ENCODE measurements around the gene NKPD1. TPM values are rescaled to one million over a fixed set of nuclear protein-coding genes. Genes with fewer than 3 reads are reported as not detected.

The NKPD1 gene
- total RNA-seq, 2 donors from 2014 or later = 0.07 TPM; not detected in 1

DNA sequence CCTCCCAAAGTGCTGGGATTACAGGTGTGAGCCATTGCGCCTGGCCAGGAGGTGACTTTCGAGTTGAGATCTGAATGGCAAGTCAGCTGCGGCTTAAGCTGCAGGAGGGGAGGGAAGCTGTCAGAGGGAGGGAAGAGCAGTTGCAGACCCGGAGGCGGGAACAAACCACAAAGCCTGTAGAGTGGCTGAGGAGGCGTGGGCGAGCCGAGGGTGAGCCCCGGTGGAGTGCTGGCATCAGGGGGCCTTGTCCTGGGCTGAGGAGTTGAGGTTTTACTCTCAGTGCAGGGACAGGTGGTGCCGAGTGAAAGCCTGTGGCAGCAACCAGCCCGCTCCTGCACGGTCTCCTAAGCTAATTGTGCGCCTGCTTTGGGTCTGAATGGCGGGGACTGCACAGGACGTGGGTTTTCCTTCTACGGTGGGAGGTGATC, 43.6 kb downstream of the NKPD1 start:
- Histone ChIP-seq H3K36me3 (no peaks in the 10 kb centered on the region), H3K27me3 (no peaks in the 10 kb centered on the region), H3K4me3 (no peak overlapping the region), H3K27ac (no peak overlapping the region), H3K9ac (ENCODE audit: low read depth in 2 of 2, low read length in 2 of 2) (peak overlapping the region in 1 of 2 donors; percentile 61), H3K9me3 (no peaks in the 10 kb centered on the region), H3K4me1 (peaks cover 18% of the 10 kb centered on the region)
- DNase-seq = no peak
- TF ChIP-seq, protein P1, sequence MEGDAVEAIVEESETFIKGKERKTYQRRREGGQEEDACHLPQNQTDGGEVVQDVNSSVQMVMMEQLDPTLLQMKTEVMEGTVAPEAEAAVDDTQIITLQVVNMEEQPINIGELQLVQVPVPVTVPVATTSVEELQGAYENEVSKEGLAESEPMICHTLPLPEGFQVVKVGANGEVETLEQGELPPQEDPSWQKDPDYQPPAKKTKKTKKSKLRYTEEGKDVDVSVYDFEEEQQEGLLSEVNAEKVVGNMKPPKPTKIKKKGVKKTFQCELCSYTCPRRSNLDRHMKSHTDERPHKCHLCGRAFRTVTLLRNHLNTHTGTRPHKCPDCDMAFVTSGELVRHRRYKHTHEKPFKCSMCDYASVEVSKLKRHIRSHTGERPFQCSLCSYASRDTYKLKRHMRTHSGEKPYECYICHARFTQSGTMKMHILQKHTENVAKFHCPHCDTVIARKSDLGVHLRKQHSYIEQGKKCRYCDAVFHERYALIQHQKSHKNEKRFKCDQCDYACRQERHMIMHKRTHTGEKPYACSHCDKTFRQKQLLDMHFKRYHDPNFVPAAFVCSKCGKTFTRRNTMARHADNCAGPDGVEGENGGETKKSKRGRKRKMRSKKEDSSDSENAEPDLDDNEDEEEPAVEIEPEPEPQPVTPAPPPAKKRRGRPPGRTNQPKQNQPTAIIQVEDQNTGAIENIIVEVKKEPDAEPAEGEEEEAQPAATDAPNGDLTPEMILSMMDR (IDR thresholded peaks at IDR 0.05) = no peak
- intact Hi-C loops (cut with DNase I) = no loop called here

DNA sequence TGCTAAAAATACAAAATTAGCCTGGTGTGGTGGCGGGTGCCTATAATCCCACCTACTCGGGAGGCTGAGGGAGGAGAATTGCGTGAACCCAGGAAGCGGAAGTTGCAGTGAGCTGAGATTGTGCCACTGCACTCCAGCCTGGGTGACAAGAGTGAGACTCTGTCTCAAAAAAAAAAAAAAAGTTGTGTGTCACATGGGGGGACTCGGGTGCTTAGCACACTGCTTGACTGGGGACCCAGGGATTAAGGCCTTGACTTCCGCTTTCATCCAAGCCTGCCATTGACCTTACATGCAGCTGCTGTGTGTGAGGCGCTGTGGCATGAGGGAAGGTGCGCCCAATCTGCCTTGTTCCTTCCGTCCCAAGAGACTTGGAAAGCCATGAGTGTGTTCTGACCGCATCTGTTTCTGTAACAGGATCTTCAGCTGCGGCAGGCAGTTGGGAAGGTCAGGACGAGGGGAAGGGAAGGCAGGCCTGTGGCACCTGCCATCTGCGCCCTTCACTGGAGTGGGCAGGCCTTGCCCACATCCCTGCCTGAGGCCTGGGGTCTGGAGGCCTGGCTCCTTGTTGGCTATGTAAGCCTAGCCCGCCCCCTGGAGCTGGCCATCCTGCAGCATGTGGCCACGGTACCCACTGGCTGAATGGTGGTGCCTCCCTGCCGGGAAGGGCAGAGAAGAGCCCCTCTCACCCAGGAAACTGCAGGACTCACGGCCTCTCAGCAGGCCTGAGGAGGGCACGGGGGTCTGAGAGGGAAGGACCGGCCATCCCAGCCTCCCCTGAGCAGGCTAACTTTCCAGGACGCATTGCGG, 44.8 kb downstream of the NKPD1 start:
- Histone ChIP-seq H3K4me3 (no peak overlapping the region), H3K9ac (ENCODE audit: low read depth in 2 of 2, low read length in 2 of 2) (no peak overlapping the region), H3K4me1 (peaks cover 18% of the 10 kb centered on the region), H3K27ac (no peak overlapping the region), H3K9me3 (no peaks in the 10 kb centered on the region), H3K27me3 (no peaks in the 10 kb centered on the region), H3K36me3 (no peaks in the 10 kb centered on the region)
- DNase-seq = no peak
- TF ChIP-seq, protein P1 (IDR thresholded peaks at IDR 0.05) = no peak
- intact Hi-C loops (cut with DNase I) = no loop called here

DNA sequence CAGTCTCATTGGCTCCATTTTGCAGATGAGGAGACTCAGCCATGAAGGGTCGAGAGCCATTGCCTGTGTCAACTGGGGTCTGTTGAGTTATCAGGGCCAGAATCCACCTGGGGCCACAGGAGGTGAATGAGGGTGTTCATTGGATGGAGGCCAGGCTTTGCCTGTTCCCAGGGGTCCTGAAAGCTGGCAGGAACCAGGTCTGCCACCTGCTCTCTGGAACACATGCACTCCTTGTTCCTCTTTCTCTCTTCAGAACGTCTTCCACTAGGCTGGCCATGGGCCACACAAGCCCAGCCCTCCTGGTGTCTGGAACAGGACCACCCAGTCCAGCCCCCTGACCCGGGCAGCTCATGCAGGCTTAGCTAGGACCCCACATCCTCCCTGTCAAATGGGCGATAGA, 46.7 kb downstream of the NKPD1 start:
- no peaks in the 10 kb centered on the region for H3K9me3 ChIP-seq
- H3K36me3 ChIP-seq = no peaks in the 10 kb centered on the region
- H3K4me1 ChIP-seq = peaks cover 15% of the 10 kb centered on the region
- TF ChIP-seq, protein P1 (IDR thresholded peaks at IDR 0.05) = no peak
- intact Hi-C loops (cut with DNase I) = no loop called here
- H3K4me3 ChIP-seq = no peak overlapping the region
- H3K9ac ChIP-seq (ENCODE audit: low read depth in 2 of 2, low read length in 2 of 2) = peak overlapping the region in 1 of 2 donors; percentile 84
- H3K27ac ChIP-seq = no peak overlapping the region
- no peak for DNase-seq
- H3K27me3 ChIP-seq = no peaks in the 10 kb centered on the region

DNA sequence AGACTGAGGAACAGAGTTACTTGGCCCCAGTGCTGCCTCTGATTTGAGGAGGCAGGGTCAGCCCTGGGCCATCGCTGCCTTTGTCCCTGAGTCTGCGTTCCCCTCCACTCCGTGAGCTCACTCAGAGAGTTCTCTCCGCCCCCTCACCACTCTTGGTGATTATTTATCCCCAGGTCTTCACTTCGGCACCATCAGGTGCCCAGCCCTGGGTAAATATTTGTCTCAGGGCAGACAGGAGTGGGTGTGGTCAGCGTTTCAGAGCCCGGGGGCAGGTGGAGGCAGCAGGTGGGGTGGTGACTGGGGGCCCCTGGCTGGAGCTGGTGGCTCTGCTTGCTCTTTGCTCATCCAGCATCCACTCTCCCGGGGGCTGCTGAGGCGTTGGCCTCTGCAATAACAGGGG, 47.2 kb downstream of the NKPD1 start:
- Histone ChIP-seq H3K27me3 (no peaks in the 10 kb centered on the region), H3K4me3 (no peak overlapping the region), H3K9ac (ENCODE audit: low read depth in 2 of 2, low read length in 2 of 2) (peak overlapping the region in 1 of 2 donors; percentile 84), H3K4me1 (peaks cover 13% of the 10 kb centered on the region), H3K36me3 (no peaks in the 10 kb centered on the region), H3K9me3 (no peaks in the 10 kb centered on the region), H3K27ac (peak overlapping the region; percentile 53)
- TF ChIP-seq, protein P1 (IDR thresholded peaks at IDR 0.05) = no peak
- peak; percentile 80 for DNase-seq
- intact Hi-C loops (cut with DNase I) = no loop called here

DNA sequence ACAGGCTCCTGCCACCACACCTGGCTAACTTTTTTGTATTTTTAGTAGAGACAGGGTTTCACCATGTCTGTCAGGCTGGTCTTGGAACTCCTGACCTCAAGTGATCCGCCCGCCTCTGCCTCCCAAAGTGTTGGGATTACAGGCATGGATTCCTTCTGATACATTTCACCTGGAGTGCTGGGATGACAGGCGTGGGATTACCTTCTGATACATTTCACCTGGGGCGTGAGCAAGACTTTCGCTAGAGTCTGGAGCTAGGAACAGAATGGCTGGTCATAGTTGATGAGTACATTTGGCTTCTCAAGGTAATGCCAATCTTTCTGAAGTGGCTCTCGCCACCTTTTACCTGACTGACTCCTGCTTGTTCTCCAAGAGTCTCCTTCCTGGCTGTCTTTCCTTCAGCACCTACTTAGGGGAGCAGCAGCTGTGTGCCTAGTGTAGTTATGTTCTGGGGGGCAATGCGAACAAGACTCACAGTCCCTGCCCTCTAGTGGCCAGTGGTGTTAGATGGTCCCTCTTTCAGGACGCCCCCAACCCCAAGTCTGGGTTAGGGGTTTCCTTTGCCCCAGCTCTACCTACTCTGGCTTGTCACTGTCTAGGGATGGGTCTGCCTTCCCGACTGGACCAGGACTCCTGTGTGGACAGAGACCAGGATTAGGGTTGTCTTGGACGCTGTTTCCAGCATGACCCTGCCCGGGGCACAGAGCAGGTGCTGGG, 48.5 kb downstream of the NKPD1 start:
- TF ChIP-seq, protein P1 (IDR thresholded peaks at IDR 0.05) = no peak
- Histone ChIP-seq H3K27me3 (no peaks in the 10 kb centered on the region), H3K4me1 (peaks cover 11% of the 10 kb centered on the region), H3K36me3 (no peaks in the 10 kb centered on the region), H3K9ac (ENCODE audit: low read depth in 2 of 2, low read length in 2 of 2) (peak overlapping the region in 1 of 2 donors; percentile 84), H3K9me3 (no peaks in the 10 kb centered on the region), H3K4me3 (no peak overlapping the region), H3K27ac (no peak overlapping the region)
- intact Hi-C loops (cut with DNase I) = no loop called here
- DNase-seq = no peak

Other genes with a start within 250 kb of the NKPD1 start
- 10 to 100 TPM; 10.4 to 19.9 TPM for gene APOC1, start 246.4 kb downstream of the NKPD1 start, total RNA-seq
- gene APOC4, start 218.7 kb downstream of the NKPD1 start, total RNA-seq = not detected
- 1 to 10 TPM; 1.4 to 2.7 TPM for gene APOC2, start 214.9 kb downstream of the NKPD1 start, total RNA-seq
- gene CLPTM1, start 205.6 kb downstream of the NKPD1 start, total RNA-seq = 100 to 1,000 TPM in 1 of 2 donors, 10 to 100 TPM in 1; 98.6 to 165 TPM
- 10 to 100 TPM; 17.1 to 42.4 TPM for gene RELB, start 159.5 kb downstream of the NKPD1 start, total RNA-seq
- 10 to 100 TPM; 53.5 to 82.6 TPM for gene CLASRP, start 121.9 kb downstream of the NKPD1 start, total RNA-seq
- gene ZNF296, start 84.5 kb downstream of the NKPD1 start, total RNA-seq = 1 to 10 TPM; 3.4 to 7.0 TPM
- 10 to 100 TPM; 22.4 to 37.5 TPM for gene GEMIN7, start 81.7 kb downstream of the NKPD1 start, total RNA-seq
- 10 to 100 TPM; 28.2 to 46.9 TPM for gene PPP1R37, start 67.8 kb downstream of the NKPD1 start, total RNA-seq
- gene TRAPPC6A, start 17.3 kb upstream of the NKPD1 start, total RNA-seq = 10 to 100 TPM; 17.2 to 35.2 TPM
- 10 to 100 TPM; 10.4 to 15.9 TPM for gene BLOC1S3, start 17.8 kb upstream of the NKPD1 start, total RNA-seq
- 1 to 10 TPM; 1.4 to 1.6 TPM for gene EXOC3L2, start 84.4 kb upstream of the NKPD1 start, total RNA-seq
- gene MARK4, start 90.3 kb upstream of the NKPD1 start, total RNA-seq = 10 to 100 TPM; 12.7 to 28.6 TPM
- under 1 TPM in 1 of 2 donors, not detected in 1; 0.53 TPM for gene CKM, start 161.9 kb upstream of the NKPD1 start, total RNA-seq
- gene KLC3, start 179.8 kb upstream of the NKPD1 start, total RNA-seq = not detected
- gene ERCC2, start 209.6 kb upstream of the NKPD1 start, total RNA-seq = 10 to 100 TPM; 12.7 to 17.4 TPM
- gene PPP1R13L, start 244.1 kb upstream of the NKPD1 start, total RNA-seq = 10 to 100 TPM; 25.9 to 46.2 TPM
- gene POLR1G, start 245.7 kb upstream of the NKPD1 start, total RNA-seq = 1 to 10 TPM; 2.0 to 8.5 TPM